Natural killer cell (primary cell): ENCODE results near the gene ZBTB42. TPM values are rescaled to one million over a fixed set of nuclear protein-coding genes. Genes with fewer than 3 reads are reported as not detected.

Experiments
- ATAC-seq, 3 donors: fragments of 150-1000 bp in 2 of 3; fragments of 200-7000 bp in 1 of 3; cut with Tn5 transposase; 1 replicate in 1 of 3; 2 replicates in 2 of 3; pipeline ENCODE4 v1.10.0; 2021; ENCODE audit warnings: mild to moderate bottlenecking in 2 of 3, moderate library complexity in 2 of 3
- DNase-seq, 2 donors: peaks; one replicate each; pipeline versions ENCODE4 v3.0.0 to v3.0.0-alpha.2; 2013 to 2021; ENCODE audit warnings: mixed read lengths in 1 of 2
- H3K27ac ChIP-seq: one replicate; pipeline ENCODE4 v1.5.1; 2013; ENCODE audit warnings: mild to moderate bottlenecking, low read length
- H3K27me3 ChIP-seq: one replicate; pipeline ENCODE4 v1.6.1; 2013; ENCODE audit warnings: low read length; ENCODE audit not compliant: control insufficient read depth, insufficient read depth
- H3K36me3 ChIP-seq: one replicate; pipeline ENCODE4 v1.6.1; 2013; ENCODE audit warnings: low read length; ENCODE audit not compliant: control insufficient read depth, insufficient read depth
- H3K4me1 ChIP-seq: one replicate; pipeline ENCODE4 v1.6.1; 2013; ENCODE audit warnings: low read length; ENCODE audit not compliant: control insufficient read depth, insufficient read depth
- H3K4me3 ChIP-seq: one replicate; pipeline ENCODE4 v1.5.1; 2013; ENCODE audit warnings: low read length
- H3K9me3 ChIP-seq: one replicate; pipeline ENCODE4 v1.6.1; 2013; ENCODE audit warnings: low read length; ENCODE audit not compliant: control insufficient read depth, insufficient read depth
- H3K27ac Mint-ChIP-seq, 2 donors: one replicate each; pipeline ENCODE4 v1.8.0; 2022; ENCODE audit warnings: mild to moderate bottlenecking in 2 of 2, mixed read lengths in 2 of 2, moderate library complexity in 1 of 2
- H3K27me3 Mint-ChIP-seq, 2 donors: one replicate each; pipeline ENCODE4 v1.8.0; 2022; ENCODE audit warnings: low read depth in 2 of 2, mixed read lengths in 2 of 2
- H3K36me3 Mint-ChIP-seq: one replicate; pipeline ENCODE4 v1.8.0; 2022; ENCODE audit warnings: mixed read lengths
- H3K4me1 Mint-ChIP-seq, 2 donors: one replicate each; pipeline ENCODE4 v1.8.0; 2022; ENCODE audit warnings: mixed read lengths in 2 of 2
- H3K4me3 Mint-ChIP-seq: one replicate; pipeline ENCODE4 v1.8.0; 2022; ENCODE audit warnings: mild to moderate bottlenecking, moderate library complexity, mixed read lengths
- H3K9me3 Mint-ChIP-seq, 2 donors: one replicate each; pipeline ENCODE4 v1.8.0; 2022; ENCODE audit warnings: mixed read lengths in 2 of 2
- CTCF ChIP-seq: fragments of 200-600 bp; IDR thresholded peaks from one replicate; pipeline ENCODE4 v1.8.0; 2022; ENCODE audit warnings: antibody characterized with exemption
- WGBS: methylation state at CpG from one replicate; pipeline ENCODE4 v1.1.7; 2013; ENCODE audit warnings: missing lambda C conversion rate; ENCODE audit not compliant: insufficient coverage; 5-methylcytosine and 5-hydroxymethylcytosine counted together
- intact Hi-C: fragments of 100-400 bp; cut with micrococcal nuclease; formaldehyde crosslinking; loops from one replicate; pipeline ENCODE4 v1.14.2; 2022
- total RNA-seq, 4 donors: library from RNA; stranded (reverse); fragments of 120-200 nt in 1 of 4; gene quantifications; one replicate each; pipeline versions ENCODE4 v1.2.3 to v1.2.4, GENCODE V29; 2013 to 2022

Gene ZBTB42
- total RNA-seq, 3 donors from 2014 or later (not counting 1 experiment from before 2014, with no cell fraction given): 3.6 to 4.5 (median 3.7) TPM

DNA sequence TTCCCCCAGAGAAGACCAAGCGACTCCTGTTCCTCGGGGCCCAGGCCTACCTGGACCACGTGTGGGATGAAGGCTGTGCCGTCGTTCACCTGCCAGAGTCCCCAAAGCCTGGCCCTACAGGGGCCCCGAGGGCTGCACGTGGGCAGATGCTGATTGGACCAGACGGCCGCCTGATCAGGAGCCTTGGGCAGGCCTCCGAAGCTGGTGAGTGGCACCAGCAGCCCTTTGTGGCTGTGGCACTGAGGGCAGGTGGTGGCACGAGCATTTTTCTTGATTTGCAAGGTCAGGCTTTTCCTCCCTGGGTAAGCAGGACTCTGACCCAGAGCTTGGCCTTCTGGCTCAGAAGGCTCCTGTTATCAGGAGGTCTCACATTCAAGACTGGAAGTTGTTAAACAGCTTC, 45.3 kb upstream of the ZBTB42 start:
- no peak for ATAC-seq
- Mint-ChIP-seq H3K27ac (no peak overlapping the region), H3K9me3 (no peaks in the 10 kb centered on the region), H3K36me3 (no peaks in the 10 kb centered on the region), H3K4me1 (peaks cover 25 to 41% of the 10 kb centered on the region in 2 donors), H3K27me3 (no peaks in the 10 kb centered on the region), H3K4me3 (no peak overlapping the region)
- Histone ChIP-seq H3K27me3 (no peaks in the 10 kb centered on the region), H3K9me3 (no peaks in the 10 kb centered on the region), H3K27ac (no peak overlapping the region), H3K36me3 (peaks cover 18% of the 10 kb centered on the region), H3K4me1 (peaks cover 37% of the 10 kb centered on the region), H3K4me3 (no peak overlapping the region)
- intact Hi-C loops: no loop called here
- no peak for TF ChIP-seq CTCF
- no peak for DNase-seq
- 89% methylated on average over 11 of the region's 11 CpGs for WGBS

- Histone ChIP-seq H3K4me1 (peaks cover 37% of the 10 kb centered on the region), H3K36me3 (peaks cover 18% of the 10 kb centered on the region), H3K4me3 (no peak overlapping the region), H3K9me3 (no peaks in the 10 kb centered on the region), H3K27me3 (no peaks in the 10 kb centered on the region), H3K27ac (no peak overlapping the region)
- no peak for TF ChIP-seq CTCF
- H3K36me3 Mint-ChIP-seq: no peaks in the 10 kb centered on the region
- H3K27ac Mint-ChIP-seq: no peak overlapping the region
- intact Hi-C loops: no loop called here
- WGBS: 67% methylated on average over 27 of the region's 27 CpGs
- H3K4me3 Mint-ChIP-seq: no peak overlapping the region
- no peak for ATAC-seq
- no peaks in the 10 kb centered on the region for H3K27me3 Mint-ChIP-seq
- H3K4me1 Mint-ChIP-seq: peaks cover 25 to 49% of the 10 kb centered on the region in 2 donors
- H3K9me3 Mint-ChIP-seq: no peaks in the 10 kb centered on the region
- no peak for DNase-seq
Observed at GRCh38 chr14:104756477-104757237, 44.2 kb upstream of the ZBTB42 start.

- Histone ChIP-seq H3K4me1 (peaks cover 33% of the 10 kb centered on the region), H3K27ac (no peak overlapping the region), H3K27me3 (no peaks in the 10 kb centered on the region), H3K4me3 (no peak overlapping the region), H3K36me3 (peaks cover 20% of the 10 kb centered on the region), H3K9me3 (no peaks in the 10 kb centered on the region)
- Mint-ChIP-seq H3K27ac (no peak overlapping the region), H3K4me1 (peaks cover 25 to 49% of the 10 kb centered on the region in 2 donors), H3K4me3 (no peak overlapping the region), H3K9me3 (no peaks in the 10 kb centered on the region), H3K36me3 (no peaks in the 10 kb centered on the region), H3K27me3 (no peaks in the 10 kb centered on the region)
- 90% methylated on average over 10 of the region's 10 CpGs for WGBS
- intact Hi-C loops: no loop called here
- no peak for DNase-seq
- ATAC-seq: no peak
- no peak for TF ChIP-seq CTCF
Observed at GRCh38 chr14:104757238-104757585, 43.7 kb upstream of the ZBTB42 start.
